ENCODE data around the gene GOLGA3.
"Not testable (repeated sequence)": the region's sequence is repeated elsewhere in the genome, so short reads cannot be mapped to it uniquely, and the experiment has no call there.

GOLGA3 gene

DNA sequence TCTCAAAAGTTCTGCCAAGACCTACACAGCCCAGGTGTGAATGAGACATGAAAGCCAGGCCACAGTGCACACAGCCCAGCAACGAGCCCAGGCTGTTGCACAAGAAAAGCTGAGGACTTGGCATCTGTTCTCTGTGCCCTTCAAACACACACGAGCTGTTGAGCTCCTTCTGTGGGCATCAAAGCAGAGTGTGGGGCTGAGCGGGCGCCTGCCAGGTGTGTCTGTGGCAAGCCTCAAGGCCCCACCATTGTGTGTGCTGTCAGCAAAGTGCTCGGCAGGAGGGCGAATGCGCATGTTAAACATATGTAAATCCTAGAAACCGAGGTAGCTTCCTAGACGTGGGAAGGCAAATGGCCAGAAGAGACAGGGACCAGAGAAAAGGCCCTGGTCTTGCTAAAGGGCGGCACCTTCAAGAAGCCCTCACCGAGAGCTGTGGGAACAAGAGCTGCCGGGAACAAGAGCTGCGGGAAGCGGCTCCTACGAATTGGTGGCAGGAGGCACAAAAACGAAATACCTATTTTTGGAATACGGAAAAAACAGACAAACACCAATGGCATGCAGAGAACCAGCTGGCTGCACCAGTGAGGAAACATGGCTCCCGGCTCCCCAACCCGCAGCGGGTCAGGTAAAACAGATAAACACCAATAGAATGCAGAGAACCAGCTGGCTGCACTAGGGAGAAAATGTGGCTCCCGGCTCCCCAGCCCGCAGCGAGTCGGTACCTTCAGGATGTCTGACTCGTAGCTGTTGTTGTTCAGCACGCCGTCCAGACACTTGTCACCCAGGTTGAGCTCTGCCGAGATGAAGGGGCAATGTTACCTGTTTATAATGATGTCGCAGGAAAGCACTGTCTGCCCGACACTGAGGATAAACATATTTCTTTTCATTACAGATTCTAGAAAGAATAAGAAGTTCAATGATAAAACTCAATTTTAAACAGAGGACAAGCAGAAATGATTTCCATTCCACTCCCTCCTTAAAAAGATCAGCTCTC is 19.0 kb upstream of the GOLGA3 start:
- no peak for DNase-seq

DNA sequence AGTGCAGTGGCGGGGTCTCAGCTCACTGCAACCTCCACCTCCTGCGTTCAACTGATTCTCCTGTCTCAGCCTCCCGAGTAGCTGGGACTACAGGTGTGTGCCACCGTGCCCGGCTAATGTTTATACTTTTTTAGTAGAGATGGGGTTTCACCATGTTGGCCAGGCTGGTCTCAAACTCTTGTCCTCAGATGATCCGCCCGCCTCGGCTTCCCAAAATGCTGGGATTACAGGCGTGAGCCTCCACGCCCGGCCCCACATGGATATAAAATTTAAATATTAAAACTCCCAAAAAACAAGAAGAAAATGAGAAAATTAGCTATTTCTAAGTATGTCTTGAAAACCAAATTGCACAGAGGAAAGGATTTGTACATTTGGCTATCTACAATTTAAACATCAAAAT is 16.0 kb upstream of the GOLGA3 start:
- DNase-seq: not testable (repeated sequence)

GRCh38 chr12:132842449-132843045 is 13.9 kb upstream of the GOLGA3 start:
- no peak for DNase-seq

DNA sequence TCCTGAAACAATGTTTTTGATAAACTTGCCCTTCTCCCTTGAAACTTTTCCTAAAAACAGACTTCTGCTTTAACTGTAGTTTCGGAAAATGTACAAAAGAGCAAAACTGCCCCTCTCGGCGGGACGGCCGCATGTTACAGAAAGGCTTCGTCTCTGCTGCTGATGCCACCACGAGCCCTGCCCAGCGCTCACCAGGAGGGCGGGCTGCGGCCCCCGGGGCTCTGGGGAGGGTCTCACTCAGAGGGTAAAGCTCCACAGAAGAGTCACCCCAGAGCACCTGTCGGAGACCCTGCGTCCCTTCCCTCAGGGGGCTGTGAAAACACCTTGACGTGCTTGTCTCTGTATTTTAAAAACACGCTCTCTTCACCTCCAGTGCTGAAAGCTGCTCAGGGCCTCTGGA is 12.5 kb upstream of the GOLGA3 start:
- no peak for DNase-seq

- DNase-seq: no peak
Measured at GRCh38 chr12:132840536-132840935, 11.9 kb upstream of the GOLGA3 start.

DNA sequence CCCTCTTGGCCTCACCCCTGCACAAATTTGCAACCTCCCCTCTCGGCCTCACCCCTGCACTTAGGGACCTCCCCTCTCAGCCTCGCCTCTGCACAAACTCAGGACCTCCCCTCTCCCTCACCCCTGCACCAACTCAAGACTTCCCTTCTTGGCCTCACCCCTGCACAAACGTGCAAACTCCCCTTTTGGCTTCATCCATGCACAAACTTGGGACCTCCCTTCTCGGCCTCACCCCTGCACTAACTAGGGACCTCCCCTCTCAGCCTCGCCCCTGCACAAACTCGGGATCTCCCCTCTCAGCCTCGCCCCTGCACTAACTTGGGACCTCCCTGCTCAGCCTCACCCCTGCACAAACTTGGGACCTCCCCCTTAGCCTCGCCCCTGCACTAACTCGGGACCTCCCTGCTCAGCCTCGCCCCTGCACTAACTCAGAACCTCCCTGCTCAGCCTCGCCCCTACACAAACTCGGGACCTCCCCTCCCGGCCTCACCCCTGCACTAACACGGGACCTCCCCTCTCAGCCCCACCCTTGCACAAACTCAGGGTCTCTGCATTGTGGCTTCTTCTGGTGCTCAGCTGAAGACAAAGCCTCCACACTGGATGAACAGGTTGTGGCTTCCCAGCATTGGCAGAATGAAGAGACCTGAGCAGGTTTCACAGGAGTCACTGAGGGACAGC is 11.0 kb upstream of the GOLGA3 start:
- DNase-seq: no peak

- DNase-seq: no peak
Measured at GRCh38 chr12:132838410-132839080, 9.9 kb upstream of the GOLGA3 start.

GRCh38 chr12:132837693-132838409 is 9.2 kb upstream of the GOLGA3 start:
- DNase-seq: no peak

GRCh38 chr12:132836795-132837331 is 8.2 kb upstream of the GOLGA3 start:
- DNase-seq: no peak

- not testable (repeated sequence) for DNase-seq
Measured at GRCh38 chr12:132836230-132836629, 7.6 kb upstream of the GOLGA3 start.

- DNase-seq: no peak
Measured at GRCh38 chr12:132835076-132836025, 6.7 kb upstream of the GOLGA3 start.

- peak; percentile 21 for DNase-seq
Measured at GRCh38 chr12:132834181-132834711, 5.6 kb upstream of the GOLGA3 start.

DNA sequence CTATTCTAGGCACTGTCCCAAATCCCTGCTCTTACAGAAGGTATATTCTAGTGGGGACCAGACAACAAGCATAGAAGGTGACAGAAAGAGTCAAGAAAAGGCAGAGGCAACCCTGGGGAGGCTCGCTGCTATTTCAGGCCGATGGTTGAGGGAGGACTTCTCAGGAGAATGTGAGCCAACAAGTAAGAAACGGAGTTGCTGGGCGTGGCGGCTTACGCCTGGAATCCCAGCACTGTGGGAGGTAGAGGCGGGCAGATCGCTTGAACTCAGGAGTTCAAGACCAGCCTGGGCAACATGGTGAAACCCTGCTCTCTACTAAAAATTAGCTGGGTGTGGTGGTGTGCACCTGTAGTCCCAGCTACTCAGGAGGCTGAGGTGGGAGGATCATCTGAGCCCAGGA is 4.7 kb upstream of the GOLGA3 start:
- DNase-seq: no peak

GRCh38 chr12:132831771-132832170 is 3.1 kb upstream of the GOLGA3 start:
- no peak for DNase-seq

- DNase-seq: no peak
Measured at GRCh38 chr12:132827763-132828703, 636 bp downstream of the GOLGA3 start.

- DNase-seq: no peak
Measured at GRCh38 chr12:132825861-132826260, 2.8 kb downstream of the GOLGA3 start.

DNA sequence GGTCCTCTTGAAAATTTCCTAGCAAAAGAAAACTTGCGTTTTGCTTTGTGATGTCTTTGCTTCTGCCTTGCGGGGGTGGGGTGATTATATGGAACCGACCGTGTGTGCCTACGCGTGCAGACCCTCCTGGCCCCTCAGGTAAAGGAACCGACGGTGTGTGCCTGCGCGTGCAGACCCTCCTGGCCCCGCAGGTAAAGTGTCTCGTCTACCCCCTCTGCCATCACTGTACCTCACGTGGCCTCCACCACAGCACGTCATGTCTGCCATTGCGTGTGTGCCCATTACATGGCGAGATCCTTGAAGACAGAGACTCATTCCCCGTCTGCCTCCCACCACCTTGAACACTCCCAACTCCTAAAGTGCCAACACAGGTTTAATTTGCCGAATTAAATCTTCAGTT is 3.6 kb downstream of the GOLGA3 start:
- DNase-seq: no peak

DNA sequence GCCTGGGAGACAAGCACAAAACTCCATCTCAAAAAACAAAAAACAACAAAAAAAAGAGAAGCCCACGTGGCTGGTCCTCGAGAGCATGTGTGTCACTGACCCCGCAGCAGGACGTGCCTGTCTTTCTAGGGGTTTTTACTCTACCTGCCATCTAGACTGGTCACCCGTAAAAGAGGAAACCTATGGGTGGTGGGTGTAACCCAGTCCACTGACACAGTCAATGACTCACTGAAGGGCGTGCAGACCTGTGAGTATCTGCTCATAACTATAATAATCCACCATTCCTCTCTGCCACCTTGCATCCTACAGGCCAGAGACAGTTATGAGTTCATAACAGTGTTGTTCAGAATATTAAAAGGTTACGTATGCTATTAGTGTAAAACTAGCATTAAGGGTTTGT is 4.6 kb downstream of the GOLGA3 start:
- DNase-seq: no peak

DNA sequence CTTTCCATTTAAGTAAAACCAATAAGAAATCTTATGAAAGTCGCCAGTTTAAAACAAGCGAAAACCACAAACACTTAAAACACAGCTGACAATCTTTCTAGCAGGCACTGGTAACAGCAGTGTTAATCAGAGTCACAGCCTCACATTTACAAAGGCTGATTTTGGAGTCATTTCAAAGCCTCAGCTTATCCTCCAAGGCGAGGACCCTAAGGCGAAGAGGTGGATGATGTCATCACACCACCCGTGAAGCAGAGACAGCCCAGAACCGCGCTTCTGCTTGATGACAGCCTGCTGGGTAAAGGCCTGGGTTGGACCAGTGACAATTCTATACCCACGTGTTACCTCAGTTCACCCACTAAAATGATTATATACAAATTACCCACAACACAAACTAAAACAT is 10.1 kb downstream of the GOLGA3 start:
- DNase-seq: peak; percentile 17
